Suppressor macrophage treated with lipopolysaccharide for 1 hour (primary cell): ENCODE results near the gene WDR87.

Experiments used
- DNase-seq, 3 donors: peaks; one replicate each; pipeline ENCODE4 v3.0.0-alpha.2; 2020 to 2022

WDR87 gene

DNA sequence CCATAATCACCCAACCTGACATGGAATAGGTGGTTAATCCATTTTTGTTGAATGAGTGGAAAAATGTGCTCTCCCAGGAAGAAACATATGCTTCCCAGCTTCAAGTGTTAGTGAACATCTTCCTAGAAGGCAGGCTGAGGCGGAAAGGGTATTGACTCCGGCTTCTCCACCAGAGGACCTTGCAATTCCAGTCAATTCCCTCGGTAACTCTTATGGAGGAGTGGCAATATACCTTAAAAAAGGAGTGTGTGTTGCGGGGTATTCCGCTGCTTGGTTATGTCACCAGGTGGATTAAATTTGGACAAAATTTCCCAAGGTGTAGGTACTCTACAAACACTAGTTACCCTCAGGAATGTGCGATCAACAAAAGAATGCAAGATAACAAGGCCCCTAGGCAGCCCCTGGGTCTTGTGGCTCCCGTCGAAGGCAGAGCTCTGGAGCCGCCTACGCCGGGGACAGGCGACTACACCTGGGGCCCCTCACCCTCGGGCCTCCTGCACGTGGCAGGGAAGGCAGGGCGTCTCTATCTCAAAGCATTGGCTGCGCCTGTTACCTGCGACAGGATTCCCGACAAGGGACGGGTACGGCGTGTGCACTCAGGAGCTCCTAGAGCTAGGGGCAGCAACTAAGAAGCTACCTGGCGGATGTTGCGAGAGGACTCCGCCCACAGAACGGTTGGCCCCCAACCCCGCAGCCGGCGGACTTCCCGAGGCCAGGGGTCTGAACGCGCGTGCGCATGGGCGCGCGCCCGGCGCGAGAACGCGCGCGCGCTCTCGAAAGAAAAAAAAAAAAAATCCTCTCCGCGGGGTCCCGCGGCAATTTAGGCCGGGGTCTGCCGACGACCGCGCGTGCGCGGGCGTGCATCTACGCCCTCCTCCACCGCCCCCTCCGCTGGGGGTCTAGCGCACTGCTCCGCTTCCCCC, at the start of gene WDR87:
TSS of gene WDR87 (minus strand) at position 649 of the 923 bp plus-strand sequence. CDS start 8,355 bp downstream, outside the sequence.
- peak in 1 of 3 donors; percentile 14 for DNase-seq

DNA sequence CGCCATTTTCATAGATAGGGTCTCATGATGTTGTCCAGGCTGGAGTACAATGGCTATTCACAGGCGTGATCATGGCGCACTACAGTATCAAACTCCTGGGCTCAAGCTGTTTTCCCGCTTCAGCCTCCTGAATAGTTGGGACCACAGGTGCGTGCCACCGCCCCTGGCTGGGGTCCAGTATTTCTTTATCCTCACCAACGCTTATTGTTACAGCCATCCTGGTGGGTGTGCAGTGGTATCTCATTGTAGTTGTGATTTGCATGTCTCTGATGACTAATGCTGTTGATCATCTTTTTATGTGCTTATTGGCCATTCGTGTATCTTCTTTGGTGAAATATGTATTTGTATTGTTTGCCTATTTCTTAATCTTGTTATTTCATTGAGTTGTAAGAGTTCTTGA, 49.6 kb upstream of the WDR87 start:
- DNase-seq = no peak

DNA sequence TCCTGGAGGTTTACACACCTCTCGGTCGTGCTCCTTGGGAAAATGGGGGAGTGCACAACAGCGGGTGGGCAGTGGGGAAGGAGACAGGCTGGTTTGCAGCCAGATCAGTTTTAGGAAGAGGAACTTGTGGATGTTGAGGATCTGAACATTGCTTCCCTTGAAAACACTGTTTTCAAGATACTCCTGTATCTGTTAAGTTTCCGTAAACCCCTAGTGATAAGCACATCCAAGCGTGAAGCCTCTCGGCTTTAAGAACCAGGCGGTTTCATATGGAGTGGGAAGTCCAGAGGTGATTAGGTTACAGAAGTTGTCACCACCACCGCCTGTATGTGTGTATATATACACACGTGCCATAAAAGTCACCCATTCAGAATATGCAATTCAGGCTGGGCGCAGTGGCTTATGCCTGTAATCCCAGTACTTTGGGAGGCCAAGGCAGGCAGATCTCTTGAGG, 48.1 kb upstream of the WDR87 start:
- DNase-seq = no peak

DNA sequence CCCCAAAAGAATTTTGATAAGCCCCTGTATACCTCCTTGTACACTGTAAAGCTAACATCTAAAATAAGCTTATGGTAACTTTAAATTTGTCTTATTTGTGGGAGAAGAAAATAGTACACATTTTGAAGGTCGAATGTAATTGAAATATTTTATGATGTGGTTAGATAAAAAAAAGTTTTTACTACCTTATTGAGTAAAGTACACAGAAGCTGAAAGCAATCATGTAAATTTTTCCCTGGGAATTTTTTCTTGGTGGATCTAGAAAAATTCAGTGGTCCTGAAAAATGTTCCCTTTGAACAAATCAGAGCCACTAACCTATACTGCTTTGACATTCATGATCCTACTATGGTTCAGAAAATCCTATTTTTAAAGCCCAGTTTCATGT, 47.5 kb upstream of the WDR87 start:
- no peak for DNase-seq

DNA sequence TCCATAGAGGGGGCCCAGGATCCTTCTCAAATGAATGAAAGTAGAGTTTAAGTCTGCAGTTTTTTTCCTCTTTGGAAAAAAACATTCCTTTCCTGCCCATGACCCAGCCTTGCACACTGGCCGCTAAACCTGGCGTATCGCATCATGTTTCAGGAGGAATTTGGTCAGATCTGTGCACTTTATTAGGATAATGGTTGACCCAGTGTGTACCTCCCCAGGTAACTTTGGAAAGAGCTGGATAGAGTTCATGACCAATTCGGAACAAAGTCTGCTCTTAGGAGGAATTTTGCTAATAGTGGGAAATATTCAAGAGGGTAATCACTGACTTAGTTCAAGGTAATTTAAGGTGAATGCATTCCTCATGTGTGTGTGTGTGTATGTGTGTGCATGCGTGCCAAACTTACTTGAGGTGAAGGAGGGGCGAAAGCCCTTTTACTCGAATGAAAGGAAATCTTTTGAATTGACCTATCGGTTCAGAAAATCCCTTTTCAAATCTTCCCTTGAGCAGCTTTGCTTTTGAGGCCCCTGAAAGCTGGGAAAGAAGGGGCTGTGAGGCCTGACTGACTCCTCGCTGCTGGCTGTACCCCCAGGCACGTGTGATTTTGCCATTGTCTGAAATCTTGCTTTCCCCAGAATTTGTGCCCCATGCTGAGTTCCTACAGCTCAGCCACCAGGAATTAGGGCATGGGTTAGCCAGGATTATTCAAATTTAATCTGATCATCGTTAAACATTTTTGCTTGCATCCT, 47.0 kb upstream of the WDR87 start:
- DNase-seq = no peak

DNA sequence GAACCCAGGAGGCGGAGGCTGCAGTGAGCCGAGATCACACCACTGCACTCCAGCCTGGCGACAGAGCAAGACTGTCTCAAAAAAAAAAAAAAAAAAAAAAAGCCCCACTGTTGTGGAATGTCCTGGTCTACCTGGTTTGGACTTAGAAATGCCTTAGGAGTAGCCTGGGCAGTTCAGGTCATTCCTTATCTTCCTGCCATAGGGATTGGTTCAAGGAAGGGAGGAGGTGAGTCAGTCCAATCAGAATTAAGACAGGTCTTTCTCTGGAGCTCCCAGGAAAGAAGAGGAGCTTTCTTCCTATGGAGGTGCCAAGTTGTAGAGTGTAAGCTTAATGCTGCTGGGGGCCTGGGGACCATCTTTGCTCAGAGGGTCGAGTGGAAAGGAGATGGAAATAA, 45.4 kb upstream of the WDR87 start:
- DNase-seq = no peak

DNA sequence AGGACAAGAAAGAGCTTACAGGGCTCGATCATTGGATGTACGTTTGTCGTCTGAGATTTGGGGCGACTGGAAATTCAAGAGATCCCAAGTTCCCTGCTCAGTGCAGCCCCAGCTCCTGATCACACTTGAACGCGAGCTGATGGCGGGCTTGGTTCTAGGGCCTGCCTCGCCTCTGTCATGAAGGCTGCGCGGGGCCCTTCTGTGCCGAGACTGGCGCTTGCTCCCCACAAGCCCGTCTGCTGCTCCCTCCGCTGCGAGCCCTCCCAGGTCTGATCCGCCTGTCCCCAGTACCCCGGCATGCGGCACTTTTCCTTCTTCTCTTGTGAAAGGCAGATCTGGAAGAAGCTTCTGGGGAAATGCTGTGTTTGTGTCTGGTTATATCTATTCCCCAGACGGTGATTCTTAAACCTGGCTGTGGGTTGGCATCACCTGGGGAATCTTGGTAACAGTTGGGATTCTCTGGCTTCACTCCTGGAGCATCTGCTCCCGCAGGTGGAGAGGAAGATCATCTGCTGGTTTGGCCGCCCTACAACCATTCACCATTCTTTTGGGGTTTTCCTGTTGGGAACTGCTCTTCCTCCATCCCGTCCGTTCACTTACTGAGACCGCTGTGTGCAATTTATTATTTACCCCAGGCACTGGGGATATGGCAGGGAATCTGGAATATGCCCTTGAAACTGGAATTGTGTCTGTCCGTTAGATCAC, 44.2 kb upstream of the WDR87 start:
- DNase-seq = no peak

DNA sequence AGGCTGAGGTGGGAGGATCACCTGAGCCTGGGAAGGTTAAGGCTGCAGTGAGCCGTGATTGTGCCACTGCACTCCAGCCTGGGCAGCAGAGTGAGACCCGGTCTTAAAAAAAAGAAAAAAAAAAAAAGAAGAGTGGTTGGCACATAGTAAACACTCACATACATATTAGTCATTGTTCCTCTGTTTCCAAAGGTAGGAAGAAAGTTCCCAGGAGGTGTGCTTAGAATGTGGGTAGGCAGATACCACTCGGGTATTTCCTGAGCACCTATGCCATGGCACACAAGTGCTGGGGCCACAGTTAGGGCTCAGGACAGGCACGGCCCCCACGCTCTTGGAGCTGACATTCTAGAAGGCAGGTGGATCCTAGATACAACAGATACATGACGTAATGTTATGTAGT, 42.0 kb upstream of the WDR87 start:
- no peak for DNase-seq

DNA sequence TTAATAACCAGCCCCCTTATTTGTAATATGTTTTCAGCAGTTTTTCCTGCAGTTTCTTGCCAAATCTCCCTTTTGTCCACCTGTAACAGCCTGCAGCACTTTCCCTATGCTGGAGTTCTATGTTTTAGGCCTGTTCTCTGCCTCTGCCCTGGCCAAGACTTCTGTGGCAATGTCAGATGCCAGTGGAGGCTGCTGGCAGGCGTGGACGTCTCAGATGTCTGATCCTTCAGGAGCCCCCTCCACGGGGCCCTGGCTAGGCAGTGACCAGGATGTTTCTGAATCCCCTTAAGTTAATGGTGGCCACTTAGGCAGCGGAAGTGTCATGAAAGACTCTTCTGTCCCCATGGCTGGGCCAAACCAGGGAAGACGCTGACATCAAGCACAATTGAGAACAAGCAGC, 41.4 kb upstream of the WDR87 start:
- no peak for DNase-seq

DNA sequence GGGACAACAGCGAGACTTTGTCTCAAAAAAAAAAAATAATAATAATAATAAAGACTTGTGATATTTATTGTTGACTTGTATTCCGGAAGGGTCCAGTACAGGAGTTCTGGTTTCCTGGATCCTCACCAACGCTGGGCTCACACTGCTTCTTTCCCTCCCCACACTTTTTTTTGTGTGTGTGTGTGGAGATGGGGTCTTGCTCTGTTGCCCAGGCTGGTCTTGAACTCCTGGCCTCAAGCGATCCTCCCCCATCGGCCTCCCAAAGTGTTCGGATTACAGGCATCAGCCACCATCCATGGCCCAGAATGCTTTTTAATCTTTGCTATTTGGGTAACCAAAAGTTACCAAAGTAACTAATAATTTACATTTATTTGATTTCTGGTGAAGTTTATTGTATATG, 39.7 kb upstream of the WDR87 start:
- no peak for DNase-seq

DNA sequence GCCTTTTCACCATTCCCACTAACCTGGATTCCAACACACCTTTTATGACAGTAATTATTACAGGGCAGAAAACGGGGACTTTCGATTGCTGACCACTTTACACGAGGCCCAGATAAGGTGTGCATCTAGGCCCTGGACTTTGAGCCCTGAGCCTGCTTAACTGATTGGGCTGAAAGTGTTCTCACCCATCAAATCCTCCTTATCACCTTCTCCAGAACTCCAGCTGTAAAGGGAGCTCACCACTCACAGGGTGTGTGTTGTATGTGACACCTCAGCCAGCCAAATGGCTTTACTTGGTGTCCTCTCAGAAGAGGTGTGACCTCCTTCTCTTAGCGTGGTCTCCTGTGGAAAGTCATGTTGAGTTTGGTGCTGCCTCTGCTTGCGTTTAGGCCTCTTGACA, 37.1 kb upstream of the WDR87 start:
- DNase-seq = no peak

DNA sequence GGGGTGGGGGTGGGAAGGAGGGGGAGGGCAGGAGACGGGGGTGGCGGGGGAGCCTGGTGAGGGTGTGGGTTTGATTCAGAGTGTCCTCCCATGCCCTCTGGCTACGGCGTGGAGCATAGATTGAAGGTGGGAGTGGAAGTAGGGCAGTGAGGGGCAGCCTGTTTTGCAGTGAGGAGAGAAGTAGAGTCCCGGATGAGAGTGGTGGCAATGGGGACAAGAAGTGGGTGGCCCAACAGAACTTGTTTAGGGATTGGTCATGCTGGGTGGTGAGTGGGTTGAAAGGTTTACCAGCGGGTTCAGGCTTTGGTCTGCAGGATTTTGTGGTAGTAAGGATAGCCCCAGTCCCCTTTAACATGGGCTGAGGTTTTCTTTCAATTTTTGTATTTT, 36.1 kb upstream of the WDR87 start:
- no peak for DNase-seq

DNA sequence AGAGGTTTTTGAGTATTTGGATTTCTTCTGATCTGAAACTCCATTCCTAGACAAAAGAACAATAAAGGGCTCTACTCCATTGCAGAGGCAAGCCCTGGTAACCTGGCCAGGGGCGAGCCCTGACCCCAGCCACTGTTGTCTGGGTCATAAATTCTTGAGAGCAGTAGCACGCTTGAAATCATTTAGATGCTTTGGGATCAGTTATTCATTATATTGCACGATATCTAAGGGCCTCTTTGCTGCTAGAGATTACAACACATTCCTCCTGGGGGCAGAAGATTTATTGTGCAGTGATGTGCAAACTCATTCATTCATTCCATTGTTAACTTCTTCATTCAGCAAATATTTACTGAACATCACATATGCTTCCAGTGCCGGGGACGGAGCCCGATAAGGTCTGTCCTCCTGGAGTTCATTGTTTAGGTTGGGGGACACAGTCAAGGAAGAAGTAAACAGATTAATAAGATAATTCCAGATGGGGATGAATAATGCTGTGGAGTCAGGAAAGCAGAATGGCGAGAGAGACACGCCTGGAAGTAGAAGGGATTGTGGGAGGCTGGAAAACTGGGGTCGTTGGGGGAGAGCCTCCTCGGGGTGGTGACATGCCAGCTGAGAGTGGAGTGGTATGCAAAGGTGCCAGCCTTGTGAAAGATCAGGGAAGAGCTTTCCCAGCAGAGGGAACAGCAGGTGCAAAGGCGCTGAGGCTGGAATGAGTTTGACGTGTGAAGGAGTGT, 35.6 kb upstream of the WDR87 start:
- DNase-seq = no peak

DNA sequence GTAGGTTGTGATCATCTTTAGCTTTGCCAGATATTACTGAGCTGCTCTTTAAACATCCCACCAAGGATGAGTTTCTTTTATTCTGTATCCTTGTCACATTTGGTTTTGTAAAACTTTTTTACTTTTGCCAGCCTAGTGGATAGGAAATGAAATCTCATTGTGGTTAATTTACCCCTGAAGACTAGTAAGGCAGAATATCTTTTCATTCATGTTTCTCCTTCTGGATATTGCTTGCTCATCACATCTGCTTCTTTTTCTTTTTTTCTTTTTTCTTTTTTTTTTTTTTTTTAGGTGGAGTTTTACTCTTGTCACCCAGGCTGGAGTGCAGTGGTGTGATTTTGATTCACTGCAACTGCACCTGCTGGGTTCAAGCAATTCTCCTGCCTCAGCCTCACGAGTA, 32.0 kb upstream of the WDR87 start:
- no peak for DNase-seq

DNA sequence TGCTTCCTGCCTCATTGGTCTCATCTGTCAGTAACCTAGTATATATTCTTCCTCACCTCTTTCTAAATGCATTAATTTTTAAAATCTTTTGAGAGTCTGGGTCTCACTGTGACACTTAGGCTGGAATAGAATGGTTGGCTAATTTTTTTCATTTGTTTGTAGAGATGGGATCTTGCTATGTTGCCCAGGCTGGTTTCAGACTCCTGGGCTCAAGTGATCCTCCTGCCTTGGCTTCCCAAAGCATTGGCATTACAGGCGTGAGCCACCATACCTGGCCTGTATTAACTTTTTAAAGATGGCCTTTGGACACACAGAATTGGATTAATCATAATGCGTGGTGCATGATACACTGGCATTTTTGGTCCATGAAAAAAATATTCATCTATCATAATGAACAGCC, 30.5 kb upstream of the WDR87 start:
- no peak for DNase-seq

DNA sequence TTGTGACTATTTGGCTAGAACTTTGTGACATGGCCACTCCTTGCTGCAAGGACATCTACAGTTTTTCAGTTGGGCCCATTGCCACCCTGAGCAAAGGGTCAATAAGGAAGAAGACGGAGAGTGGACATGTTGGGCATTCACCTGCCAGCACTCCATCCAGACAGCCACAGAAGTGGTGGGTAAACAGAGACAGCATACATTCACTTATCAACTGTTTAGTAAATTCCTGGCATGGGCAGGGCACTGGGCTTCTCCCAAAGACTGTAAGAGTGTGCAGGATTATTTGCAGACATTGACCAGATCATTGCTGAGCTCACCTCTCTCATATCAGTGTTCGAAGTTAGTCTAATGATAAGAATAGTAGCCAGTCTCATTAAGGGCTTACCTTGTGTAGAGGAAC, 29.8 kb upstream of the WDR87 start:
- no peak for DNase-seq

DNA sequence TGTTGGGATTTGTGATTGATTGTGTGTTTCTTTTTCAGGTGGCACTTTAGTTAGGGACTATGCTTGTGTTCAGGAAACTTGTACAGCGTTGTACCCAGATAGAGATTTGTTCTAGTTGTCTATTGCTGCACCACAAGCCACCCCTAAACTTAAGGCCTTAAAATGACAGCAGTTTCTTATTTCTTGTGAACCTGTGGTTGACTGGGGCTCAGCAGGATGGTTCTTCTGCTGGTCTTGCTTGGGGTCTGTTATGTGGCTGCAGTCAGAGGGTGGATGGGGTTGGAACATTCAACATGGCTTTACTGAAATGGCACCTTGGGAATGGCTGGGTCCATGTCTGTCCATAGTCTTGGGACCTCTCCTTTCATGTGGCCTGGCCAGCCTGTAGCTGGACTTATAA, 28.9 kb upstream of the WDR87 start:
- DNase-seq = no peak

DNA sequence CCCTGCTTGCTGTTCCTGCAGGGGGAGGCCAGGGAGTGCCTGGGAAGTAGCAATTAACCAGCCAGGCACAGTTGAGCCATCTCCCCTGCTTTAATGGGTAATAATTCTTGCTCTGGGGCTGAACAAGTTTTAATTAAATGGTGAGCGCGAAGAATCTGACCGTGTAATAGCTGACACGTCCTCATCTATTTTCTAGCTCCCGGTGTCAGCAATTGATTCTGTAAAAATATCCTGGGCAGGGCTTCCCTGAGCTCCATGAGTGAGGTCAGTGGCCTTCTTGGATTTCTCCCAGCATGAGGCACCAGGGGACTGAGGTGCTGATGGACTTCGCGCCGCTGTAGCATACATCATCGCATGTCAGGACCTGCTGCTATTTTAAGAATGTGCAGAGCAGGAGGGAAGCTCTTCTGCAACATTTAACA, 27.6 kb upstream of the WDR87 start:
- DNase-seq = no peak

DNA sequence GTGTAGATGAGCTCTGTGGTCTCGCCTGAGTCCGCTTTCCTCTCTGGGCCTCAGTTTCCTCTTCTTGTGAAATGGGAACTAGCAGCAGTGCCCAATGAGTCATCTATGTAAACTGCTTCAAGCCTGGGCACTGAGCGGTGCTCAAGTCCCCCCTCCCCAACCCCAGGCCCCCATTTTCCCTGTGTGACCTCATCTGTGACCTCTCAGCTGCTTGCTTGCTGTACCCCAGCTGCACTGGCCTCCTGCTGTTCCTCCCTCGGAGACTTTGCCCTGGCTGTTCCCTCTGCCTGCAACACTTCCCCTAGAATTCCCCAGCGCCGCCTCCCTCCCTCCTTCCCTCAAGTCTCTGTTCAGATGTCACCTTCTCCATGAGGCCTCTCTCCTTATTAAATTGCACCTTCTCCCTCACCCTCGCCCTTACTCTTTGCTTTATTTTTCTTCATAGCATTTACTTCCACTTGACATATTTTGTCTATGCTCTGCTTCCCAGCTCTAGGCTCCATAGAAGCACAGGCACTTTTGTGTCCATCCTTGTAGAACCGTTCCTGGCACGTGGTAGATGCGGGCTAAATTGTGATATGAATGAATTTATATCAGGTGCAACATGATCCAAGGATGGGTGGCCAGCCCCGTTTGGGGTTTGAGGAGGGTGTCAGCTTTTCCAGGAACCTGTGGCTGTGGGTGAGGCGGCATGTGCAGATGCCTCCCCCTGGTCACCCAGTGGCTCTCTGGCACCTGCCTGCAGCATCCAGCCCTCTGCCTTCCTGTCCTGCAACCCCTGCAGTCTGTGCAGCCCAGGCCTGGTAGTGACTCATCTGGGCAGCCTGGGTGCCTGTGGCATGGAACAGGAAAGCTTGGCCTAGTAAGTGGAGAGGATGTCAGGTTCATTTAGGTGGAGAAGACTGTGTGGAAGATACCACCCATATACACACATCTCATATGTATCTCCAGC, 26.9 kb upstream of the WDR87 start:
- peak; percentile 53 to 66 (median 56) for DNase-seq

DNA sequence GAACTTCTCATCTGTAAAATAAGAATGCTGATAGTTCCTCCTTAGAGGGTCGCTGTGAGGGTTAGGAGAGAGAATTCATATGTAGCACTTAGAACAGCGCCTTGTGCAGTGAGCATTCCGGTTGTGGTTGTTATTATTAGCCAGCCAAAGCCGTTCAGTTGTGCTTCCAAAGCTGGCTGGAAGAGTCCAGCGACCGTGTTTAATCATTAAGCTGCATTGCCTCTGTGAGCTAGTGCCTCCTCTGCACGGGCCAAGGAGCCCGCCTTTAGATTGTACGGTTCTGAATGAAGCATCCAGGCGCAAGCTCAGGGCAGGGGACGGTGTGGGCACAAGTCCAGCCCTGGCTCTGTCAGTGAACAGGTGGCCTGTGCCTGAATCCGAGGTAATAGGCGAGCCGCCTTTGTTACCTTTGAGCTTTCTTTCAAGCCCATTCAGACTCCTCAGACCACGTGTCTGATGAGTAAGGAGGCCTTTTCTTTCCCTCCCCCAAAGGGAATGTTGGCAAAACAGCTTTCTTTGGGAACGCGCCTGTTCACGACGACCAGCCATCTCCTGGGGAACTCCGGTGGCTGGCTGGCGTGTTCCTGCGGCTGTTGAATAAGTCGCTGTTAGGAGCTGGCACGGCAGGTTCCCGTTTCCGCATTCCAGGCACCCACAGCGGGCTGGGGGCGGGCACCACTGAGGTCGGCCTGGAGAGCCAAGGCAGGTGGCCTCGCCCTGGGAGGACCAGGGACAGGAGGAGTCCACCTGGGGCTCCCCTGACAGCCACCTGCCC, 25.7 kb upstream of the WDR87 start:
- DNase-seq = peak; percentile 82 to 89 (median 84)

DNA sequence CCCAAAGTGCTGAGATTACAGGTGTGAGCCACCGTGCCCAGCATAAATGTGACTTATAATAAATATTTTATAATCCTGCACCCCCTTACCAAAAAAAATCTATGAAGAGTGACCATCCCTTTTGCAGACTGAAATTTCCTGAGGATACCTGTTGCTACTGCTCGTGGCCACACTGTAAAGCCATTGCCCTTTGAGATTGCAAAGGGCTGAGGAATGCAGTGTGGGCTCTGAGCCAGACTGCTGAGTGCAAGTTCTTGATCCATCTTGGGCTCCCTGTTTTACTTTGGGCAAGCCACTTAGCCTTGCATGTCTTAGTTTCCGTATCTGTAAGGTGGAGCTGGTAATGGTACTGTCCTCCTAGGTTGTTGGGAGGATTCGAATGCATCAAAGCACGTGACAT, 24.0 kb upstream of the WDR87 start:
- no peak for DNase-seq
